Tibial nerve (tissue), 4 donors: Measurements from ENCODE around the gene ODAD3. TPM values are rescaled to one million over a fixed set of nuclear protein-coding genes. Genes with fewer than 3 reads are reported as not detected.

Experiments used
- DNase-seq, 2 donors: peaks; one replicate each; pipeline ENCODE4 v3.0.0-alpha.2; 2019; ENCODE audit warnings: low spot score in 2 of 2
- H3K27ac ChIP-seq, 4 donors: fragments of 200-600 bp; sonication (generic) in 3 of 4; one replicate each; pipeline ENCODE4 v1.5.1; 2017 to 2019; ENCODE audit warnings: mild to moderate bottlenecking in 1 of 4
- H3K27me3 ChIP-seq, 2 donors: fragments of 200-600 bp; sonication (generic) in 1 of 2; one replicate each; pipeline versions ENCODE4 v1.5.1 to v1.6.0; 2017 to 2019
- H3K36me3 ChIP-seq, 3 donors: fragments of 200-600 bp; sonication (generic); one replicate each; pipeline ENCODE4 v1.5.1; 2018 to 2019
- H3K4me1 ChIP-seq, 4 donors: fragments of 200-600 bp; sonication (generic) in 3 of 4; one replicate each; pipeline ENCODE4 v1.5.1; 2017 to 2019
- H3K4me3 ChIP-seq, 4 donors: fragments of 200-600 bp; sonication (generic) in 3 of 4; one replicate each; pipeline ENCODE4 v1.5.1; 2017 to 2019; ENCODE audit warnings: mild to moderate bottlenecking in 1 of 4, moderate library complexity in 1 of 4
- H3K9me3 ChIP-seq, 4 donors: fragments of 200-600 bp; sonication (generic) in 3 of 4; one replicate each; pipeline ENCODE4 v1.5.1; 2017 to 2019
- CTCF ChIP-seq, 5 experiments: fragments of 200-600 bp in 3 of 5; fragments of 450-650 bp in 2 of 5; sonication (generic) in 3 of 5; IDR thresholded peaks; one replicate each; pipeline ENCODE4 v1.5.1; 2016 to 2019; ENCODE audit warnings: antibody characterized with exemption in 5 of 5, mild to moderate bottlenecking in 3 of 5, moderate library complexity in 2 of 5
- EP300 ChIP-seq, 2 donors: sonication (generic); formaldehyde crosslinking; IDR thresholded peaks; one replicate each; pipeline ENCODE4 v1.6.1; 2017; ENCODE audit warnings: antibody characterized with exemption in 2 of 2, mild to moderate bottlenecking in 1 of 2
- POLR2A ChIP-seq, 2 donors: fragments of 450-650 bp; IDR thresholded peaks; one replicate each; pipeline ENCODE4 v1.6.1; 2017; ENCODE audit warnings: antibody characterized with exemption in 2 of 2, mild to moderate bottlenecking in 2 of 2, moderate library complexity in 2 of 2
- WGBS, 2 donors: methylation state at CpG; one replicate each; pipeline ENCODE4 v1.1.5; 2018; 5-methylcytosine and 5-hydroxymethylcytosine counted together
- total RNA-seq, 4 donors: library from RNA; depleted of rRNA; stranded (reverse); fragments of >200 nt; gene quantifications; one replicate each; pipeline ENCODE4 v1.1.0, GENCODE V29; 2016

The ODAD3 gene
- total RNA-seq, 4 donors from 2014 or later = 0.42 to 1.3 TPM; not detected in 2

DNA sequence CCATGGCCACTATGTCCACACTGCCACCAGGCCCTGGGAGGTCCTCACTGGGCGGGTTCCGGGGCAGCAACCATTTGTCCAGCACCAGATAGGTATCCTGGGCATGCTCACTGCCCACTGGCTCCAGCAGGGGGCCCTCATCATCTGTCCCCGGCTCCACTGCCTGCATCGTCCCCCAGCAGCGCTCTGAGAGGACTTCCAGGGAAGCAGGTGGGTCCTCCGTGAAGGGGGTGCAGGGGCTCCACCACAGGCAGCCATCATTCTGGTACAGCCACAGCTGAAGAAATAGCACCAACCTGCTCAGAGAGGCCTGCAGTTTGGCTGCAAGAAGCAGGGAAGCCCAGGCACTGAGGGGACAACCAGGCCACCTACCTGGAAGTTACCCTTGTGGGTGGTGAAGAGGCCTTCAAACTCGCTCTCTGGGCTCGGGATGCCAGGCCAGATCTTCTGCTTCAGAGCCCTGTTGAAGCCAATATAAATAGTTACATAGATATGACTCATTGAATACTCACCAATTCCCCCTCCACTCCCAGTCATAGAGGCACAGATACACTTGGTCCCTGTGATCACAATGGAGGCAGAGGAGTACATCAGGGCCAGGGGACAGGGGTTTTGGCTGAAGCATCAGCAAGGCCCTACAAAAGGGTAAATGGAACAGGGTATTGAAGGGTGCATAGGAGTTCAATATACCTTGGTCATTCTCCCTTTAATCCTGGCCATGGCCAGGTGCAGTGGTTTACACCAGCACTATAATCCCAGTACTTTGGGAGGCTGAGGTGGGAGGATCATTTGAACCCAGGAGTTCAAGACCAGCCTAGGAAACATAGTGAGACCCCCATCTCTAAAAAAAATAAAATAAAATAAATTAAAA is 56.4 kb downstream of the ODAD3 start:
- Histone ChIP-seq H3K27me3 (peaks cover 0 to 23% of the 10 kb centered on the region in 2 donors), H3K9me3 (no peaks in the 10 kb centered on the region), H3K36me3 (peaks cover 0 to 6% (median 0%) of the 10 kb centered on the region in 3 donors), H3K27ac (peak overlapping the region in 2 of 4 donors; percentile 2 to 39), H3K4me1 (peaks cover 0 to 73% (median 37%) of the 10 kb centered on the region in 4 donors), H3K4me3 (no peak overlapping the region)
- WGBS, 2 donors = 32 to 39% methylated on average over 8 of the region's 8 CpGs
- no peak for TF ChIP-seq EP300 (IDR thresholded peaks at IDR 0.05)
- peak; percentile 21 to 55 (median 32) for TF ChIP-seq CTCF (IDR thresholded peaks at IDR 0.05)
- TF ChIP-seq POLR2A (IDR thresholded peaks at IDR 0.05) = no peak
- peak in 1 of 2 donors; percentile 35 for DNase-seq

- no peak for DNase-seq
- peak overlapping the region in 2 of 4 donors; percentile 39 to 46 for H3K27ac ChIP-seq
- H3K36me3 ChIP-seq = peaks cover 0 to 6% (median 0%) of the 10 kb centered on the region in 3 donors
- peaks cover 0 to 15% of the 10 kb centered on the region in 2 donors for H3K27me3 ChIP-seq
- no peak for TF ChIP-seq POLR2A (IDR thresholded peaks at IDR 0.05)
- no peak for TF ChIP-seq EP300 (IDR thresholded peaks at IDR 0.05)
- TF ChIP-seq CTCF (IDR thresholded peaks at IDR 0.05) = no peak
- peaks cover 0 to 66% (median 33%) of the 10 kb centered on the region in 4 donors for H3K4me1 ChIP-seq
- no peaks in the 10 kb centered on the region for H3K9me3 ChIP-seq
- 93 to 98% methylated on average over 3 of the region's 3 CpGs for WGBS, 2 donors
- H3K4me3 ChIP-seq = no peak overlapping the region
These were observed 57.2 kb downstream of the ODAD3 start for GRCh38 chr19:11377756-11378155.

- TF ChIP-seq POLR2A (IDR thresholded peaks at IDR 0.05) = no peak
- H3K4me1 ChIP-seq = peaks cover 0 to 60% (median 32%) of the 10 kb centered on the region in 4 donors
These were observed 57.7 kb downstream of the ODAD3 start for GRCh38 chr19:11377237-11377636.

GRCh38 chr19:11375143-11375948 is 59.6 kb downstream of the ODAD3 start:
- Histone ChIP-seq H3K9me3 (no peaks in the 10 kb centered on the region), H3K27me3 (no peaks in the 10 kb centered on the region), H3K36me3 (peaks cover 0 to 6% (median 0%) of the 10 kb centered on the region in 3 donors), H3K4me3 (peak overlapping the region; percentile 32 to 75 (median 58)), H3K27ac (peak overlapping the region; percentile 85 to 96 (median 92)), H3K4me1 (peaks cover 0 to 47% (median 18%) of the 10 kb centered on the region in 4 donors)
- peak in 1 of 2 donors; percentile 17 for DNase-seq
- TF ChIP-seq EP300 (IDR thresholded peaks at IDR 0.05) (peak in 1 of 2 donors; percentile 75), POLR2A (IDR thresholded peaks at IDR 0.05) (peak; percentile 18 to 71), CTCF (IDR thresholded peaks at IDR 0.05) (no peak)
- WGBS, 2 donors = 5 to 10% methylated on average over 27 of the region's 27 CpGs

More at GRCh38 chr19:11377237-11377636, 57.7 kb downstream of the ODAD3 start:
- peak in 1 of 2 donors; percentile 43 for DNase-seq
- Histone ChIP-seq H3K4me3 (no peak overlapping the region), H3K36me3 (peaks cover 0 to 6% (median 0%) of the 10 kb centered on the region in 3 donors), H3K27ac (peak overlapping the region in 2 of 4 donors; percentile 39 to 46), H3K27me3 (peaks cover 0 to 10% of the 10 kb centered on the region in 2 donors), H3K9me3 (no peaks in the 10 kb centered on the region)

DNA sequence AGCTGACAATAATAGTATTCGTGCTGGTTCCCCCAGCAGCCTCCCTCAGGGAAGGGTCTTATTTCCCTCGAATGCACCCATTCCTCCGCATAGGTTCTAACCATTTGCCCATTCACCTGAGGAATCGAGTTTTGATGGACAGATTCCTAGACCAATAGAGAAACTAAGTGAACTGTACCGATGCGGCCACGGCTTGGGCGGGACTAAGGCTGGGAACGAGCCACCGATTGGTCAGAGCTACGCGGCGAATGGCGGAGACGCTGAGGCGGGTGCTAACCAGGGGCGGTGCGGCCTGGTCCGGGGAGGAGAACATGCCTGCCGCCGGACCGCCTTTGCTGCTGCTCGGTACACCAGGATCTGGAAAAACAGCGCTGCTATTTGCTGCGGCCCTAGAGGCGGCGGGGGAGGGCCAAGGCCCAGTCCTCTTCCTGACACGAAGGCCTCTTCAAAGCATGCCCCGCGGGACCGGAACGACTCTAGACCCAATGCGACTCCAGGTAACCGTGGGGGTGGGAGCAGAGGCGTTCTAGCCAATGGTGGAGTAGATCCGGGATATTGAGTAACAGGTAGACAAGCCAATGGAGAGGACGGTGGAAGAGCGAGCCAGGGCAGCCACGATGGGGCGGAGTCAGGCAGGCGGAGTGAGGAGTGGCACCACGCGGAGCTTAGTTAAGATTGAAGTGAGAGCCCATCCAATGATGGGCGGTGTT is 60.3 kb downstream of the ODAD3 start, which contains the start of gene SWSAP1:
Gene SWSAP1, plus strand, starts transcription at position 234 of the 710 bp plus-strand sequence. Its CDS starts 15 bp downstream, at position 249.
- peak; percentile 97 for DNase-seq
- peaks cover 0 to 40% (median 15%) of the 10 kb centered on the region in 4 donors for H3K4me1 ChIP-seq
- TF ChIP-seq EP300 (IDR thresholded peaks at IDR 0.05) (peak; percentile 17 to 80), POLR2A (IDR thresholded peaks at IDR 0.05) (peak in 1 of 2 donors; percentile 22), CTCF (IDR thresholded peaks at IDR 0.05) (peak in 1 of 5 experiments; percentile 47)
- peak within 1 kb of the TSS; percentile 85 to 96 (median 92) for H3K27ac ChIP-seq
- peaks cover 0 to 9% (median 0%) of the 10 kb centered on the region in 3 donors for H3K36me3 ChIP-seq
- H3K27me3 ChIP-seq = no peaks in the 10 kb centered on the region
- H3K9me3 ChIP-seq = no peaks in the 10 kb centered on the region
- H3K4me3 ChIP-seq = peak within 1 kb of the TSS; percentile 54 to 75 (median 59)
- WGBS, 2 donors = 1% methylated on average over 43 to 44 of the region's 44 CpGs
